ENCODE measurements around the gene DPY19L3.

DPY19L3 gene

GRCh38 chr19:32404933-32405430, 588 bp upstream of the DPY19L3 start:
- peak; percentile 24 for DNase-seq (ENCODE audit: low read depth)

GRCh38 chr19:32406161-32407003, 812 bp downstream of the DPY19L3 start:
- peak overlapping the region; percentile 70 for H3K4me3 ChIP-seq (ENCODE audit: low read length)
- no peak for TF ChIP-seq CTCF (IDR thresholded peaks at IDR 0.05; ENCODE audit: insufficient read depth, low read depth, low read length, missing control alignments)
- no peak for DNase-seq (ENCODE audit: low read depth)

More at GRCh38 chr19:32404933-32405430, 588 bp upstream of the DPY19L3 start:
- peak overlapping the region; percentile 70 for H3K4me3 ChIP-seq (ENCODE audit: low read length)
- TF ChIP-seq CTCF (IDR thresholded peaks at IDR 0.05; ENCODE audit: insufficient read depth, low read depth, low read length, missing control alignments): no peak

- DNase-seq (ENCODE audit: low read depth): peak; percentile 78
- H3K4me3 ChIP-seq (ENCODE audit: low read length): peak overlapping the region; percentile 70
- no peak for TF ChIP-seq CTCF (IDR thresholded peaks at IDR 0.05; ENCODE audit: insufficient read depth, low read depth, low read length, missing control alignments)
These were observed 1.7 kb downstream of the DPY19L3 start for GRCh38 chr19:32407004-32407992.

GRCh38 chr19:32415246-32415645, 9.7 kb downstream of the DPY19L3 start:
- TF ChIP-seq CTCF (IDR thresholded peaks at IDR 0.05; ENCODE audit: insufficient read depth, low read depth, low read length, missing control alignments): no peak
- no peak for DNase-seq (ENCODE audit: low read depth)
- no peak overlapping the region for H3K4me3 ChIP-seq (ENCODE audit: low read length)

GRCh38 chr19:32415669-32416068, 10.1 kb downstream of the DPY19L3 start:
- TF ChIP-seq CTCF (IDR thresholded peaks at IDR 0.05; ENCODE audit: insufficient read depth, low read depth, low read length, missing control alignments): no peak
- no peak for DNase-seq (ENCODE audit: low read depth)
- H3K4me3 ChIP-seq (ENCODE audit: low read length): no peak overlapping the region

GRCh38 chr19:32416749-32417456, 11.3 kb downstream of the DPY19L3 start:
- DNase-seq (ENCODE audit: low read depth): peak; percentile 6
- TF ChIP-seq CTCF (IDR thresholded peaks at IDR 0.05; ENCODE audit: insufficient read depth, low read depth, low read length, missing control alignments): no peak
- H3K4me3 ChIP-seq (ENCODE audit: low read length): no peak overlapping the region
